ENCODE results near the gene QSOX1.

QSOX1 gene

DNA sequence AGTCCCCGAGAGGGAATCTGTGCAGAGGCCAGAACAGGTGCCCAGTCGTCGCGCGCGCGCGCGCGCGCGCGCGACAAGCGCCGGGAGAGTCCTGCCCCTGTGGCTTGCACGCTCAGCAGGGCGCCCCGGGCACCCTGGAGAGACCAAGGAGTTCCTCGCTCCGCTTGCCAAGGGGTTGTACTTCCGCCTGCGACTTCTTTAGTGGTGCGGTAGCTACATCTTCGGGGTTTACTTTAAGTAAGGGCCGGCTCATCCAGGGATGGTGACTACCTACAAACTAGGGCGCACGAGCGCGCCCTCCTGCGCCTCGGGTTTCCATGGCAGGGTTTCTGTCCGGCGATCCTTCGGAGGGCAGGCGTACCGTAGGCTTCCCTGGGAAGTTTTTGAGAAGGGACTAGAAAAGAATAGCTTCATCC, 76.8 kb downstream of the QSOX1 start:
- in situ Hi-C loops (cut with MboI; ENCODE audit: low sequenced_read_pairs), result no loop called here

DNA sequence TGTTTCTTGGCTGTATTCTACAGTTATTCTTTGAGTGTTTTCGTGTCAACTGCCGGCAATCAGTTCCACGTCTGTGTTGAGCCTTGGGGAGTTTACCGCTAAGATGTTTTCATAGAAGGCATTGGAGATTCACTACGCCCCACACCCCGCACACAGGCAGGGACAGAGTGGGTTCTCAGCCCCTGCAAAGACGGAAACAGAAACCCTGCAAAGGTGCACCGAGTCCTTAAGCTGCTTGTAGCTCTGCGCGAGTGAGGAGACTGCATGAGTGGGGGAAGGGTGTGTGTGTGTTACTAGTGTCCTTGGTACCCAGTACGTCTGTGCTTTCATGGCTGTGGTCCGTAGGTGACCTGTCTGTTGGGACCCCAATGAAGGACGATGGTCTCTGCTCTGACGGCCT, 77.3 kb downstream of the QSOX1 start:
- in situ Hi-C loops (cut with MboI; ENCODE audit: low sequenced_read_pairs), result no loop called here

DNA sequence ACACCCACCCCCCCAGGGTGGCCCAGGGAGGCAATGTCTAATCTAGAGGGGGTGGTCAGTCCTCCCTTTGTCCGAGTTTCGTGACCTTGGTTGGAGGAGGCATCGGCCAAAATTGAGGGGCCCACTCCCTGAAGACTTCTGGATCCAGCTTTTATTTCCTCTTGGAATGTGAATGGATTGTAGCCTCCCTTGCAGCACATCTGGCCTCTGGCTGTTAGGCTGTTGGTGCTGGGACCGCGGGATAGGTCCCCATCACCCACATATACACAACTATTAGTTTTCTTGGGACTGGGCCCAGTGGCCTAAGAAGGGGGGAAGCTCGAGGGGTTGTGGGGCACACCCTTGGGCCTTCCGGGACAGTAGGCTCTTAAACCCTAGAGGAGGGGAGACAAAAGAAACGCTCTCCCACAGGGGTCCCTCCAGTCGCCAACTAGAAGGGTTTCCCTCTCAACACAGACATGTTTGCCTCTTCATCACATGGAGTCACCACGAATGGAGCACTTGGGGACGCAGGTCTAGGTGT, 77.9 kb downstream of the QSOX1 start:
- in situ Hi-C loops (cut with MboI; ENCODE audit: low sequenced_read_pairs), result no loop called here

DNA sequence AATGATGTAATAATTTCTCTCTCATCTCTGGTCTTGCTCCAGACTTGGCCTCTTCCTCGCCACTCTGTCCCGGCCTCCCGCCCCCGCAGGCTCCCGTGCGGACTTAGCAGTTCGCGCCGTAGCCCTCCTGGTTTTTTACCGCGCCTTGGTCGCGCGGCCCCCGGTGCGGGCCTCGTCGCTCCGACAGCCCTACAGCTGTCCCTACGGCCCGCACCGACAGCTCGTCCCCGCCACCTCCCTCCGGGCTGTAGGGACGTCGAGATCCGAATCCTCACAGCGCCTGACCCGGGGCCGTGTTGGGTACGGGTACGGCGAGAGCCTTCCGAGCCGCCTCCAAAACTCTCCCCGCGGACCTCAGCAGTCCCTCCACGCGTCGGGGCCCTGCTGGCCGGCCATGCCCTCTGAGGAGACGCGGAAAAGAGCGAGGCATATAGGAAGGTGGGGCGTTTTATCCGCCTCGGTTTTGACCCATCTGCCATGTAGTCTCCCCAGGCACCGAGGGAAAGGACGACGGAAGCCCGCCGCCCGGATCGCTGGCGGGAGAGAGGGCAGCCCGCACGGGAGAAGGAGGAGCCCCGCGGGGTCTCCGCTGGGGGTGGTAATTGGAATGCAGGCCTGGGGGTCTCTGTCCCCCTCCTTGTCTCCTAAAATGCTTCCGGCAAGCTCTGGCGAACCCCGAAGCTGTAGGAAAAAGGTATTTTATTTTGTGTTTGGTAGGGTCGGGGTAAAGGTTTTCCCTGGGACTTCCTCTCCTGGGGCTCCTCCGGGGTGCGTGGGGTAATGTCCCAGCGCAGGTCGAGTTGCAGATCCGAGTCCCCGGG, 78.7 kb downstream of the QSOX1 start:
- in situ Hi-C loops (cut with MboI; ENCODE audit: low sequenced_read_pairs), result no loop called here

DNA sequence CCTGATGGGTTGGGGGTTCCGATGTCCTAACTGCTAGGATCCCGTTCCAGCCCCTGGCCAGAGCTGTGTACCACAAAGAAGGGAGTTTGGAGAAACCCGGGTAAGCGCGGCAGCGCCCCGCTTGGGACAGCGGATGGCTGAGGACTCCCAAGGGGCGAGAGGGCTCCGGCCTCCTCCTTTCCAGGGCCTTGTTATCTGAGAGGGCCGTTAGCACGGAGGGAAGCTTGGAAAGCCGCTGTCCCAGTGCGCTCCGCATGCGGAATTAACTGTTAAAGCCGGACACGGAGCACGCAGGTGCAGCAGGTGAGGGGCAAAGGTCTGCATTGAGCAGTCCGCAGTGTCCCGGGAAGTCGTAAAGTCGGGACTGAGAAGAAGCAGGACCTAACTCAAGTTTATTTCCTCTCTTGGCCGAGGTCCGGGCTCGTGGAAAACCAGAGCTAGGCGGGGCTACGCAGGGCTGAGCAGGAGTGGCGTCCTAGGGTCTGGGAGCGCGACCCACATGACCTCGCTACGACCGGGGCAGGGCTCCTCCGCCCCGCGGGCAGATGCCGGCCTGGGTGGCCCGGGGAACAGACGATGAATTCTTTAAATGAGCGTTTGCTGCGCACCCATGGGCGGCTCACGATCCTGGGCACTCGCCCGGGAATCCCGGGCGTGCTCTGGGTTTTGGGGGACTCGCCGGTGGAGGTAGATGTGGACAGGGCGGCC, 79.9 kb downstream of the QSOX1 start:
- in situ Hi-C loops (cut with MboI; ENCODE audit: low sequenced_read_pairs), result no loop called here

DNA sequence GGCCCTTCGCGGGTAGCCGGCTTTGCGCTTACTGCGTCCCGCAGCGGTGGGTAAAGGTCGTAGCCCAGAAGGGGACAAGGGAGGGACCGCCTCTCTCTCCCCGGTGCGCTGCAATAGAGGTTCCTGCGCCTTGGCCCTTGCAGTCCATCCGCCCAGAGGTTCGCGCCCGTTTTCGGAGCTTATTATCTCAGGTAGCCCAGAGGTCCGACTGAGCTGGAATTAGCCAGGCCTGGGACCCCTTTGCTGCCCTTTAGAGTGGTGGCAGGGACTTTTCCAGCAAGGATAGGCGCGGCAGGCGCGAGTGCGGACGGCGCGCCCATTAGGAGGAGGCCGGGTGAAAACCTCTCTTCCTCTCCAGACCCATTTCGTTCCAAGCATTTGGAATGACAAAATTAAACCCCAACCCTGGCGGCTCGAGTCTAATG, 80.4 kb downstream of the QSOX1 start:
- in situ Hi-C loops (cut with MboI; ENCODE audit: low sequenced_read_pairs), result no loop called here

DNA sequence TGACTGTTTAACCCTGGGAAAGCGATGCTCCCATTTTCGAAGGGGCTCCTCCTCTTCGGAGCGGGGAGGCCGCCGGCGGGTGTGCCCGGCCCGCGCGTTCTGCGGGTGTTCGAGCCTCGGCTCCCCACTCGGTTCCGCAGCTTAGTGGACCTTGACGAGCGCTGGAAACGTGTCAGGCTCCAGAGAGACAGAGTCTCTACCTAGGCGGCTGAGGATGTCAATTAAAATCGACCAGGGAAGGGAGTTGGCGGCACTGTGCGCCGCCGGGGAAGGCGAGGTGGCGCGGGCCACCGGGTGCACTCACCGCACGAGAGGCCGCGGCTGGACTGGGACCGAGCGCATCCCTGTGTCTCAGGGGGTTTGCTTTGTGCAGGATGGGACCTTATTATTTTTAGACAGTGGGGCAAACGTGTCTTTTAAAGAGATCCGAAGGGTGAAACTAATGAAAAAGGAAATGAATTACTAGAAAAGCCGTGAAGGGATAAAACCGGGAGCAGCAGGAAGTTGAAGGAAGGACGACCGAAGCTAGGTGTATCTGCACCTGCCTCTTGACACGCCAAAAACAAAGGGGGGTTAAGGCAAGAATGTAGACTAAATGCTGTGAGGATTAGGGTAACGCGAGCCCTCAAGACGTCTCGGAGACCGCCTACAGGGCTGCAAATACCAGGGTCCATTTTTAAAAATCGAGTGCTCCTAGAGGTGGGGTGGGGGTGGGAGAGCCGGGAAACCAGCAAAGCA, 81.0 kb downstream of the QSOX1 start:
- in situ Hi-C loops (cut with MboI; ENCODE audit: low sequenced_read_pairs), result no loop called here

DNA sequence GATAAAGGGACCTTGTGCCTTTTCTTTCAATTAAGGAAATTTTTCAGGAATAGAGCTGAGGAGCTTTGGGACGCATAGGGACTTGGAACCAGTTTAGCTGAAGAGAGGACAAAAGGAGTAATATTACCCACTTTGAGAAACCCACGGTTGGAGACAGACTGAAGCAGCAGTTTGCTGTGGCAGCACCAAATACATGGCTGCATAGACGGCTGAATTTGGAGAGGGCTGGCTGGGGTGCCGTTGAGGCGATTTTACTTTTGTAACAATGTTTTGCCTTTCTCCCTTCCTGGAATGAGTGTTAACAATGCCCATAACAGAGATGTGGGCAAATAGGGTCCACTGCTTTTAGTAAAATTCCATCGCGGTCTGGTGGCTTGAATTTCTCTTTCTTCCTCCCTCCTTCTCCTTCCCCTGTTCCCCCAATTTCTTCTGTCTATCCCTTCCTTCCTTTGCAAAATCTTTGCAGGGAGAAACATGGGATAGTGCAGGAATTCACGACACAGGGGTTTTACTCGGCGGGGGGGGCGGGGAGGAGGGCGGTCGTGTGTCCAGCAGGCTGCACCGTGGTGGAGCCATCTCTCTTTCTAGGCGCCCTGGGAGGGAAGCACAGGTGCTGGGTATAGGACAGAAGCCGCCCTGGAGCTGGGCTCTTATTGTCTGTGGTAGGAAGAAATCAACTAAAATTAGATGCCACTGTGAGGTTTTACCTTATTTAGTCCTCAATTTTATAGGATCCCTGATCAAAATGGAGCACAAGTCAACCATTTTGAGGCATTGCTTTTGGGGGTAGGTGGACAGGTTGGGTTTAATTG, 82.2 kb downstream of the QSOX1 start:
- in situ Hi-C loops (cut with MboI; ENCODE audit: low sequenced_read_pairs), result no loop called here

DNA sequence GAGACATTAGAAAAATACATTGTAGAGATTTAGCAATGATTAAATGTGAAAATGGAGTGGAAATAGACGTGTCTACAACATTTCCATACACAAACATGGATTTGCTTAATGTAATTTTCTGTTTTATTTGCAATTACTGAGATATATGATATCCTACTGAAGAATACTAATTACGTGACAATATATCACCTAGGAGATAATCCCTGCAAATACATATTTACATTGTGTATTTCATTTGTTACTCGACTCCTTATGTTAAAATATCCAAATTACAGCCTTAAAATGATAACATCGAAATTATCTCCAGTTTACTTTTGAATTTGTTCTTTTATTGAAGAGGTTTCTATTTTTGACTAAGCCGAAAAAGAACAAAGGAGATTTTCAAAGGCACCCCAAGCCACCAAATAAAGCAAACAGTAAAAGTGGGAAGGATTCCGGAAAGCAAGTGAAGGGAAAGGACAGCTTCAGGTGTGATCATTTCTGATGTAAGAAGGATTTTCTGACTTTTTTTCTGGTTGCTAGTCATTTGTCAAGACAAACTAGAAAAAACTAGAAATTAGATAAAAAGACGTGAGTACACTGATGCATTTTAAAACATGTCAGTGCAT, 83.3 kb downstream of the QSOX1 start:
- in situ Hi-C loops (cut with MboI; ENCODE audit: low sequenced_read_pairs), result no loop called here

DNA sequence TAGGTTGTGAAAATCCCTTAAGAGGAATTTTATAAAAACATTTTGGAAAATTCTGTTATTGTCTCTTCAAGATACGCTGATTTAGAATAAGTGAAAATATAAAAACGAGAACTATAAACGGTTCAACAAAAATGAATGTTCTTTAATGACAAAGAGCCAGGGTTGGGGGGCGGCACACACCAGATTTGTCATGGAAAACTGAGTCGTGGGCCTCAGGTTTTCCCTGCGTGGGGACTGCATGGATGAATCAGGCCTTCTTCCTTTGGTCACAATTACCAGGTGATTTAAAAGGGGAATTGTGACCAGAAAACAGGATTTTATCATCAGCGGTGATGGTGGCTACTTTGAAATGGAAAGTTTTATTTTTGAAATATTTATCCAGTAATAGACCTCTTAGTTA, 84.0 kb downstream of the QSOX1 start:
- in situ Hi-C loops (cut with MboI; ENCODE audit: low sequenced_read_pairs), result no loop called here

DNA sequence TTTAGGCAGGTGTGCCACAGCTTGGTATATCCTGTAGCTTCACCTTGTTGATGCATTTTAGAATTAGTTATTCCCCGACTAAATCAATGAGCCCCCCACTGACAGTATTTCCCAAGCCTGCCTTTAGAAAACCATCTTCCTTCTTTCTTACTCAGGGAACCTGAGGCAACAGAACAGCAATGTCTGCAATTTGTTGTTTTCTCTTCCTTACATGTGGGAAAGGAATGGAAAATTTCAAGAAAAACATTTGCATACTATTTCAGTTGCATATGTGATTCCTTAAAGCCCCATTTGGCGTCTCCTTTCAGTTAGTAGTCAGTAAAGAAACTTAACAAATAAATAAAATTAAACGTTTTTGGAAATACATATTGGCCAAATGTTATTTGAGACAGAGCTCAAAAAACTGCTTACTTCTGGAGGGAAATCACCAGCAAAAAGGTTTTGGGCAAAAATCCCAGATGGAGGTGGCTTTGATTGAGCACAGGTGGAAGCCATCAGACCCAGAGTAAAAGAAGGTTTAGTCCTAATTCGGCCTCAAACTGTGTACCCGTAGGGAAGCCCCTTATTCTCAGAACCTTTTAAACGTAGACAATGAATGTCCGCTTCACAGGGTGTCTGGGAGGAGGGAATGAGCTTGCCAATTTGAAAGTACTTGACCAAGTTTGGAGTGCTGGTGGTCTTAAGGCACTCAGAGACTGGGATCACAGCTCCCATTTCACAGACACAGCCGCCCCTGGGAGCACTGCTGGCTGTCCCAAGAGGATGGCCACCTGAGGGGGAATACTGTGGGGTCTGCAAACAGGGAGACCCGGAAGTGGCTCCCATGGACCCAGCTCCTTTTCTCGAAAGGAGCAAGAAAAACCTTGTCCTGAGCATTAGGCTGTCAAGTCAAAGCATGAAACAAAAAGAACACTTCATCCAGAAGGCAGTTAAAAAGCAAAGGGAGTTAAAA, 84.8 kb downstream of the QSOX1 start:
- in situ Hi-C loops (cut with MboI; ENCODE audit: low sequenced_read_pairs), result loop anchor here (10.0 kb wide), 1 partner anchor 175 kb away; no protein-coding TSS in a partner anchor

DNA sequence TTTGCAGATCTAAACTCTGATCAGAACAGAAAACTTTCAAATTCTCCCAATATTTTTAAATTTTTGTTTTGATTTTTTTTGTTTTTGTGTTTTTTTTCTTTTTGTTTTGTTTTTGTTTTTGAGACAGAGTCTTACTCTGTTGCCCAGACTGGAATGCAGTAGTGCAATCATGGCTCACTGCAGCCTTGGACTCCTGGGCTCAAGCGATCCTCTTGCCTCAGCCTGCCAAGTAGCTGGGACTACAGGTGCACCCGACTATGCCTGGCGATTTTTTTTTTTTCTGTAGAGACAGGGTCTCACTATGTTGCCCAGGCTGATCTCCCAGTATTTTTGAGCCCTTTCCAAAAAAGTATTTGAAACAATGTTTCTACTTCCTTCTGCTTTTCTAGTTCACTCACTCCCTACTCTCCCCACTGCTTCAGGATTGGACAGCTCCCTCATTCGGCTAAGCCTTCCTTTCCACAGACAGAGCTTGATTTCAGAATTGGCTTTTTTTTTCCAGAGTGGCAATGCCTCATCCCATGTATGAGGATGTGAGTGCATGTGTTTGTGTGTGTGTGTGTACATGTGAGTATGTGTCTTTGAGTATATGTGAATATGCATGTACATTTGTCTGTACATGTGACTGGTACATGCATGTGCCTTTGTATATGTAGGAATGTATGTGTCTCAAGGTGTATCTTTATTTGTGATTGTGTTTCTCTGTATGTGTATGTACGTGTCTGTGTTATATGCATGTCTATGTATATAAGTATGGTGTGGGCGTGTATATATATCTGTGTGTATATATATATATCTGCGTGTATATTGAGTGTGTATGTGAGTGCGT, 87.3 kb downstream of the QSOX1 start:
- in situ Hi-C loops (cut with MboI; ENCODE audit: low sequenced_read_pairs), result loop anchor here (10.0 kb wide), 1 partner anchor 173 kb away; no protein-coding TSS in a partner anchor

DNA sequence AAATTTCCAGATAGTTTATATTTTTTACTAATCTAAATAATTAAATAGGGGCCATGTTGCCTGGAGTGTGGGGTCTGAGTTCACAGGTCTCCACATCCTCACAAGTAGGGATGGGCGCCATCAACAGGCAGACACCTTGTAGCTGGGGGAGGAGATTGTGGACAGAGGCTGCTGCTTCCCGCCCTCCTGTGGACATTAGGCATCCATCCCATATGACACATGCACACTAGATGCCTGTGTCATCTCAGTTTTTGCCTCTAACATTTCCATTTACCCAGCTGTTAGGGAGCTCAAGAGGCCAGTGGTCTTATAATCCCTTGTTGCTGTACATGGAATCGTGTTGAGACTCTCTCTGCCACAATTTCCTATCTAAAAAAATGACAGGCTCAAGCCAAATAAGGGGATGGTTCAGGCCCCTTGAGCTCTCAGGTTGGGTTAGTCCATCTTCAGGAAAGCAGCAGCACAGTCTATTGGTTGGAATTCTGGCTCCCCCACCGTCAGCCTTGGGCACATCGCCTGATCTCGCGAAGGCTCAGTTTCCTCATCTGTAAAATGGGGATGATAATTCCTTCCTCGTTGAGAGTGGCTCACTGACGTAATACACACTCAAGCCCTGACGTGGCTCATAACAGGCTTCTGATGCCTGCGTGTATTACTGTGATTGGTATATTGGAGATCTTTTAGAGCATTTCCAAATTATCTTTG, 89.0 kb downstream of the QSOX1 start:
- in situ Hi-C loops (cut with MboI; ENCODE audit: low sequenced_read_pairs), result loop anchor here (10.0 kb wide), 1 partner anchor 171 kb away; no protein-coding TSS in a partner anchor

DNA sequence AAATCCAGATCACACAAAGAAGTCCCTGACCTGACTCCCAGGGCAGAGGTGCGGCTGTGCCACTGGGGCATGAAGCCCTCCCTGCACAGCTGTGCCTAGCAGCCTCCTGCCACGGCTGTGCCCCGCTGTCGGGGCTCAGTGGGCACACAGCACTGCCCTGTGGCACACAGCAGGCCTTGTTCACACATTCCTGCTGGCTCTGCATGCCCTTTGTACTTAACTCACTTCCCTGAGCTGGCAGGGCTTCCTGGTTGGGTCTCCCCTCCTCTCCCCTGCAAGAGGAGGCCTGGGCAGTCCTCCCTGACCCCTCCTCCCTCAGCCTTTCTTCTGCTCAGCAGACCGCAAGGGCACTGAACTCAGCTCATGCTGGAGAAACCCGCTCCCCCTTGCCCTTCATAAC, 90.2 kb downstream of the QSOX1 start:
- in situ Hi-C loops (cut with MboI; ENCODE audit: low sequenced_read_pairs), result loop anchor here (10.0 kb wide), 1 partner anchor 170 kb away; no protein-coding TSS in a partner anchor

DNA sequence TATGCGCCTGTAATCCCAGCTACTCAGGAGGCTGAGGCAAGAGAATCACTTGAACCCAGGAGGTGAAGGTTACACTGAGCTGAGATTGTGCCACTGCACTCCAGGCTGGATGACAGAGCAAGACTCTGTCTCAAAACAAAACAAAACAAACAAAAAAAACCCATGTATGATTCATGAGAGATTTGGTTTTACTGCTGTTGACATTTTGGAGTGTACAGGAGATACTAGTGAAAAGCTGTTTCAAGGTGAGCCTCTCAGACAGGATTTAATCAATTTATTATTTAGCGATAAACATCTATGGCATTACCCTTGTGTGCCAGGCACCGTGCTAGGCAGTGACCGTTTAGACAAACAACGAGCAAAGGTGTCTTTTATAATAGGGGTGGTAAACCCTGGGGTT, 91.9 kb downstream of the QSOX1 start:
- in situ Hi-C loops (cut with MboI; ENCODE audit: low sequenced_read_pairs), result loop anchor here (10.0 kb wide), 1 partner anchor 168 kb away; no protein-coding TSS in a partner anchor

DNA sequence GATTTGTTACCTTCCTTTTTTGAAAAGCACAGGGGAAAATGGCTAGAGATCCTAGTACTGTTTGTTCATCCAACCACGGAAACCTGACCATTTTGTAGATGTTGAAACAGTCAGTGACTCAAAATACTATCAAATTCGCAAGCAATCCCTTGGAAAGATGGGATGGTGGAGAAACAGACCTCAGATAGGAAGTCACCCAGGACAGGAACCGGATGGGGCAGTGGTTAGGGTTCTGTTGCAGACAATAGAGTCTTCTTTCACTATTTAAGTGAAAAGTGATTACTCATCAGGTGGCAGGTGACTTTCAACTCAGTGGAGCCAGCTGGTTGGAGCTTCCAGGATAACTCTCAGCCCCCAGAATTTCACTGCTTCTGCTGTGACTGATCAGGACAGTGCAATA, 92.4 kb downstream of the QSOX1 start:
- in situ Hi-C loops (cut with MboI; ENCODE audit: low sequenced_read_pairs), result loop anchor here (10.0 kb wide), 1 partner anchor 168 kb away; no protein-coding TSS in a partner anchor

DNA sequence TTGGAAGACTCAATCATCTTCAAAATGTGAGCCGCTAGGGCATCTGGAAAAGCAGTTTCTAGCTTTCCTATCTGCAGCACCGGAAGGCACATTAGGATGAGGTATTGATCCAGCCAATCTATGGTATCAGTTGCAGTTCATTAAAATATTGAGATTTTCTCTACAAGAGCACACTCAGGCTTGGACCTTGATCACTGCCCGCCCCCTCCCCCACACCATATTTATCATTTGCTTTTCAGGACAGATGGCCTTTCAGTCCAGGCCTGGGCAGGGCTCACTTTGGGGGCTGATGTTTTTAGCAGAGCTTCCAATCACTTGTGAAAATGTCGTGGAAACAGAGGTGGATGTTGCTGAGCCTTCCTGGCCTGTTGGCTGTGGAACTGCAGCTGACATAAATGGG, 92.9 kb downstream of the QSOX1 start:
- in situ Hi-C loops (cut with MboI; ENCODE audit: low sequenced_read_pairs), result loop anchor here (10.0 kb wide), 1 partner anchor 167 kb away; no protein-coding TSS in a partner anchor

All from HL-60/S4 (cell line).